HG03196 (cell line): Measurements from ENCODE around the gene PPP1R7.

Source experiments
- ATAC-seq: cut with Tn5 transposase; IDR thresholded peaks from one replicate; pipeline ENCODE4 v1.9.1; 2021; ENCODE audit not compliant: unreplicated experiment

PPP1R7 gene

DNA sequence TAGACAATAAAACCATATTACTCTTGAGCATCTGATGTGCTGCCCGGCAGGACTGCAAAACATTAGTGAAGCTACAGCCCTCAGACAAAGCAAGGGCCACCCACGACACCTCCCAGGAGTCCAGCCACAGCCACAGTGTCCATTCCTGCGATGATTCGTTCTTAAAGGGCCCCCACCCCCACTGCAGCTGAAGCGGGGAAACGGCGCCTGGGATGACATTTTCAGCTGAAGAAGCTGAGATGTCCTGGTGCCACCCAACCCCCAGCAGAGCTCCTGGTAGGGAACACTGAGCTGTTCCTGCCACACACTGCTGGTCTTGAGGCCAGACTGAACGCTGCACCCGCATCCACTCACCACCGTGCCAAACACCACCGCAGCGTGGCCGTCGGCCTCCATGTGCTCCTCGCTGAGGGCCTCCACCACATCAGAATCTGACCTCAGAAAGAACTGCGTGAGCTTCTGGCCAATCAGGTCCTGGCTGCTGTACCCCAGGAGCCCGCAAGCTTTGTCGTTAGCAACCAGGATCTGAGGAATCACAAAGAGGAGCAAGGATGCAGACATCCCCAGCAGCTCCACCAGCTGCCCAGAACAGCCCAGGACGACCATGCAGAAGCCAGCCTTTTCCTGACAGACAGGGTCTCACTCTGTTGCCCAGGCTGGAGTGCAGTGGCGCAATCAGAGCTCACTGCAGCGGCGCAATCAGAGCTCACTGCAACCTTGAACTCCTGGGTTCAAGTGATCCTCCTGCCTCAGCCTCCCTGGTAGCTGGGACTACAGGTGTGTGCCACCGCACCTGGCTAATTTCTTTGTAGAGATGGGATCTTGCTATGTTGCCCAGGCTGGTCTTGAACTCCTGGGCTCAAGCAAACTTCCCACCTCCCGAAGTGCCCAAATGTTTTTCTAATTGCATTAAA, 10.5 kb upstream of the PPP1R7 start:
- ATAC-seq: no peak

DNA sequence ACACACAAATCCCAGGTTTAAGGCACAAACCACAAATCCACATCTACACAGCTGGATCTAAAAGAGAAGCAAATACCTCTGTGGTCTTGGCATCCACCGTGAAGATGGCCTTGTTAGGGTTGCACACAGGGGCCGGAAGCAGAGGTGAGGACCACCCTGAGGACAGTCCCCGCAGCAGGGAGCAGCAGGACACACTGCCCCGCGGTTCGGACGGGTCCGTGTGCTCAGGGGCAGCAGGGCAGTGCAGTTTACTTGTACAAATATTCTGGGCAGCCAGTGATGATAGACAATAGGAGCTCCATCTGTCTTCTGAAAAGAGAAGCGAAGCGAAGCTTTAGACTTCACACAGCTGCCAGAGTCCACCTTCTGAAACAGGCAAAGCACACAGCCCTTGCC, 9.8 kb upstream of the PPP1R7 start:
- no peak for ATAC-seq

DNA sequence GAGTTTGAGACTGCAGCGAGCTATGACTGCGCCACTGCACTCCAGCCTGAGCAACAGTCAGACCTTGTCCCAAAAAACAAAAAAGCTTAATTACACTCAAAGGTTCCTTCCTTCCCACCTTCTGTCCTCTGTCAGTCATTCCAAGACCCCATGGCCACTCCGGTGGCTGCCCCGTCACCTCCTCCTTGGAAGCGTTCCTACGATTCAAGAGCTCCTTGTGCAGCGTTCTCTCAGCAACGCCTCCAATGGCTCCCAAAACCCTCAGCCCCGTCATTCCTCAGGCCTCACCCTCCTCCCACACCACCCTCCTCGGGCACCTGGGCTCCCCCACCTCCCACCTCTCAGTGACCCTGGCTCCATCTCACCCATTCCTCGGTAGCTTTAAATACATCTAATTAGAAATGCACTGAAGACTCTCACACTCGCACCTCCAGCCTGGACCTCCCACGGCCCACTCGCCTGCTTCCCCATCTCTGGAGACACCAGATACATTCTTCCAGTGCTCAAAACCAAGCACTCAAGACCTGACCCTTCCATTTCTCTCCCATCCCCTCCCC, 9.0 kb upstream of the PPP1R7 start:
- ATAC-seq: no peak

DNA sequence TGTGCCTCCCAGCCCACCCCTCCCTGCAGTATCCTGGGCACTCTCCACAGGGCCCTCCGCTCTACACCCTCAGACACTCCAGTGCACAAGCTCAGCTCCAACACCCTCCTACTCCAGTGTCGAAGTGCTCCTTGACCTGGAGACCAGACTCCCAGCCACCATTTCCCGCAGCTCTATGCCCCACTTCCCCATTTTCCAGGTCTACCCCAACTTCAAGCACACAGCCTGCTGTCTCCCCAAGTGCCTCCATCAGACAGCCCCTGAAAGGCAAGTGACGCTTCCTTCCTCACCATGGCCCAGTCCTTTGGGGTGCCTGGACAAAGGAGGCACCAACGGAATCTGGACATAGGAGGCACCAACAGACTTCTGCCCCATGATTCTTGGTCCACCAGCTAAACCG, 8.2 kb upstream of the PPP1R7 start:
- ATAC-seq: no peak

DNA sequence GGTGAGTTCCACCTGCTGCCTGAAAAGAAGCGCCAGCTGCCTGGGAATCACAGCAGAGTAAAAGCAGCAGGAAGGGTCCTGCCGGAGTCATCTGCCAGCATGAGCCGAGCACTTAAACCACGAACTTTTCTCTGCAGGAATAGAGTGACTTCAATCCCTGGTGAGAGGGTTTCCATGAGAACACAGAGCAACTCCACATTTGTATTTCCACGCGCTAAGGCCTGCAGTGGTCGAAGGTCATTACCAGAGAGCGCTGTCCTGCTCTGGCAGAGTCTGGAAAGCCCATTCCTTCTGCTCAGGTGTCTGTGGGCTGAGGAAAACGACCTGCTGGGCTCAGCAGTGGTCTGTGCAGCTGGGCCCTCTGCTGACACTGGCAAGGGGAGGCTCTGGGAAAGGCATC, 7.7 kb upstream of the PPP1R7 start:
- no peak for ATAC-seq

DNA sequence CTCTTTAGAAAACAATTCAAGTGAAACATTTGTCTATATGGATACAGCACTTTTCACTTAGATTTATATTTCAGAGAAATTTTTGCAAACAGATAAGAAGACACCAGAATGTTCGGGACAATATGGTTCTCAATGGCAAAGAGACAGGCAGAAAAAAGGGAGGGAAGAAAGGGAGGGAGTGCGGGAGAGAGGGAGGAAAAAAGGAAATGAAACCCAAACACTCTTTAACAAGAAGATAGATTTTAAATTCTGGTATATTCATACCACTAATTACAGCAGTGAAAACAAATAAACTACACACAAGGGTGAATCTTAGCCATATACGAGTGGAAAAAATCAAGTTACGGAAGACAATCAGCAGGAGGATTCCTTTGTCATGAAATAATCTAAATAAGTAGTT, 4.0 kb upstream of the PPP1R7 start:
- no peak for ATAC-seq

DNA sequence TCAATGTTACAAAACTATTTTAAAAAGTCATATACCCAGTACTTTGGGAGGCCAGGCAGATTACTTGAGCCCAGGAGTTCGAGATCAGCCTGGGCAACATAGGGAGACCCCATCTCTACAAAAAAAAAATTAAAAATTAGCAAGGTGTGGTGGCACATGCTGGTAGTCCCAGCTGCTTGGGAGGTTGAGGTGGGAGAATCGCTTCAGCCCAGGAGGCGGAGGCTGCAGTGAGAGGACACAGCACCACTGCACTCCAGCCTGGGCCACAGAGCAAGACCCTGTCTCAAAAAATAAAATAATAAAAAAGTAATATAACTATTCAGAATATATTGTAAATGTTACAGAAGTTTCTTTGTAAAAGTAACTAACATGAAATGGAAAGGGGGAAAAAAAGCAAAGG, 2.9 kb upstream of the PPP1R7 start:
- no peak for ATAC-seq

DNA sequence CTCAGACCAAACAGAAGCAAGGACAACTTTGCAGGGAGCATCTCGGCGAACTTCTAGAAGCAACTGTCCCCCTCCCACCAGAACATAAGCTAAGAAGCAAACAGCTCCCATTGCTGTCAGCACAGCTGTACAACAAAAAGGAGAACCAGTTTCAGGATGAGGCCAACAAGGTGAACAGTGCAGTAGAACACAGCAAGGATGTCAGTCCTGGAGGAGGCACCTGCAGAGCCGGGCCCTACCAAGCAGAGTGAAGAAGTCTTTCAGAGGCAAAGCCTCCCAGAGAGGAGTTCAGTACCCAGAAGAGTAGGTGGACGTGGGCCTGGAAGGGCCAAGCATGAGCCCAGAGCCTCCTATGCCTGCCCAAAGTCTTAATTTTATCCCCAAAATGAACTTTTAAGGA, 2.0 kb upstream of the PPP1R7 start:
- no peak for ATAC-seq

DNA sequence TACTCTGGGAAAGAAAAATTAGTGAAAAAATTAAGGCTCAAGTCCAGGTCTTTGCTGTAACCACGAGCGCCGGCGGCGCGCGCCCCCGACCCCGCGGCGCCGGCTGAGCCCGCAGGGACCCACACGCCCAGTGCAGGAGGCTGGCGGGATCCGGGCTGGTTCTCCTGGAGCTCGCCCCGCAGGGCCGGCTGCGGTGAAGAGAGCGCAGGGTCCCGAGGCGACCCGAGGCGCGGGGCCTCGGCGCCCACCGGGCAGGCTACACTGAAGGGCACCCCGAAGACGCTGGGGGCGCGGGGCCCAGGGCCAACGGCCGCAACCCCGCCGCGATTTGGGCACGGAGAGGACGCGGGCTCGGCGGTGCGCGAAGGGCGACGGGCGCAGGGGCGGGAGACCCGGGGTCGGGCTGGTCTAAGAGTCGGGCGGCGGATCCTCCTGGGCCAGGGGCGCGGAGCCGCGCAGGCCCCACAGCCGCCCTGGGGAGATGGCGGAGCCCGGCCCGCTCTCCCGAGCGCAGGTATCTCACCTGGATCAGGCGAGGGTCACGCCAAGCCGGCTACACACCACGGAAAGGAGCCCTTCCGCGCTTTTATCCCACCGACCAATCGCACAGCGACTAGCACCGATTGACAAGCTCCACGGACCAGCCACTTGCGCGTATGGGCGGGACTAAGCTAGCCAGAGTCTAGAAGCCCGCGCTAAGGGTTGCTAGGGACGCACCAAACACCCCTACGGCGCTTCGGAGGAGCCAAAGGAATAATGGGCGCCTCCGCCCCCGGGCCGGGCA, 1.2 kb upstream of the PPP1R7 start, which contains the start of gene PASK:
PASK (minus strand) TSS at position 582 of the 784 bp plus-strand sequence. CDS start 6,440 bp downstream, outside the sequence.
- peak; percentile 72 for ATAC-seq

DNA sequence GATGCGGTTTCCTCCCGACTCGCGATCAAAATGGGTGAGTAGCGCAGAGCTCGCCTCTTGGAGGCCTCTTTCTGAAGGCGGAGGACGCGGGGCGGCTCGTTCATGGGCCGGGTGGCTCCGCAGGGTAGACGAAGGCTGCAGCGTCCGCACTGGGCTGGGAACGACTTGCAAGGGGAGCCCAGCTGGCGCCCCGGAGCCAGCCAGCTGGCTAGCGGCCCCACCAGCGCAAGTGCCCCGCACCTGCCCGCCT, 667 bp upstream of the PPP1R7 start:
- ATAC-seq: peak; percentile 19

DNA sequence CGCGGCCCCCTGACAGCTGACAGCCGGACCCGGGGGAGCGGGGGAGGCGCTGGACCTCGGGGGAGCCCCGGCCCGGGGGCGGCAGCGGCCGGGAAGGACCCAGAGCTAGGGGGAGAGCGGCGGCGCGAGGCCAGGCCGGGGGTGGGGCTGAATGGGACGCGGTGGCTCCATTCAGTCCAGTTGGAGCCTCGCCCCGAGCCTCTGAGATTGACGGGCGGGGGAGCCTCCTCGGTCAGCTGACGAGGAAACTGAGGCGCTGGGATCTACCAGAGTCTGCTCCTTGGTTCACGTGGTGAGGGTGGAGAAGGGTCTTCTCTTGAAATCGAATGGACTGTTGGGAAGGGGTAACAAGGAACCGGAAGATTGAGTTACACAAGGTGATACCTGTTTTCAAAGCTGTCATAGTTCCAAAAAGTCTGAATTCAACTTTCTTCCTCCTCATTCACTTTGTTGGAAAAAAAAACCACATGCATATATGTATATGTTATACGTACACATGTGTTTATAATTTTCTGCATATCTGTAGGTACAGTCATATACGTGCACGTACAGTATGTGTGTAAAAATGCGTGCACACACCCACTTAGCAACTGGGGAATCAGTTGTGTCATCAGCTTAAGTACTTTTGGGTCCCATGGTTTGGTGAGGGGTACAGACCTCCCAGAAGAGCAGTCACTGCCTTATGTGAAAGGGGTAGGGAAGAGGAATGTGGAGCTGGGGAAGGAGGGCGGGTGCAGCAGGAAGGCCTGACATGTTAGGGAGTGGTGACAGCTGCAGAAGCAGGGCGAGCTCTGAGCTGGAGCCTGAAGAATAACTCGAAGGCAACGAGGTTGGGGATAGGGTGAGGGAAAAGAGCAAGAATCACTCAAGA, 628 bp downstream of the PPP1R7 start:
- no peak for ATAC-seq

DNA sequence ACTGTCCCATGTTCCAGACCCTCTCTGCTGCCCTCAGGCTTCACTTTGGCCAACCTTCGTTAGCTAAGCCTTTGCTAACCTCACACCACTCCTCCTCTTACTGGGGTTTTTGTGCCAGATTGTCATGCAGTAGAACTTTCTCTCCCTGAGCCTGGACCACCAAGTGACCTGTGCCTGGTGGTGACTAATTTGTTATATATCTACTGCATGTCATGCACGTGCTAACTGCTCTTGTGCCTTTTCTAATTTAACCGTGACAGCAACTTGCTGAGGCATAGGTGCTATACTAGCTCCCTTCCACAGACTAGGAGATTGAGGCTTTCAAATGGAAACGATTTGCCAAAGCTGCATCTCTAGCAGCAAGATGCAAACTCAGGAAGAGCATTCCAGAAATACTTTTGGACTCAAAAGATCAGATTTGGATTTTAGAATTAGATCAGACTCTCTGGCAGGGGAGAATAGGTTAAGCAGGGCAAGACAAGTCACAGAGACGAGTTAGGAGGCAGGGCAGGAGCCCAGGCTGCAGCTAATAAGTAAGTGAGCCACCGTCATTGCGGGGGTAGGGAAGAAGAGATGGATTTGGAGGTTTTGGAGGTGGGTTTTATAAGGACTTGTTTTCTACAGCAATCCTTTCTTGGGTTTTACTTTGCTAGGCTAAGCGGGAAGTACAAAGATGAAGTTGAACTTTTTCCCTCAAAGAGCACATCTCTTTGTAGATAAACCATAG, 1.8 kb downstream of the PPP1R7 start:
- ATAC-seq: no peak

DNA sequence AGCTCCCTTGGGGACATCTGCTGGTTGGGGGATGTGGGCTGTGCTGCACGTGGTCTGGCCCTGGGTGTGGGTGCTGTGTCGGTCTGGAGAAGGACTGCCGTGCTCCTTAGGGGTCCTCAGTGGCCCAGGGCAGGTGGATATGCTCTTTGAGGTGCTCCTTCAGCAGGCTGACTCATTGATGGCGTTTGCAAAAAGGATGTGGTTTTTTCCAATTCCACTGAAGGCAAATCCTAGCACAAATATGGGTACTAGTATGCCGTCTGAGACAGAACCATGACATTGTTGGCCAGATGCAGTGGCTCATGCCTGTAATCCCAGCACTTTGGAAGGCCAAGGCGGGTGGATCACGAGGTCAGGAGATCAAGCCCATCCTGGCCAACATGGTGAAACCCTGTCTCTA, 3.3 kb downstream of the PPP1R7 start:
- ATAC-seq: no peak

DNA sequence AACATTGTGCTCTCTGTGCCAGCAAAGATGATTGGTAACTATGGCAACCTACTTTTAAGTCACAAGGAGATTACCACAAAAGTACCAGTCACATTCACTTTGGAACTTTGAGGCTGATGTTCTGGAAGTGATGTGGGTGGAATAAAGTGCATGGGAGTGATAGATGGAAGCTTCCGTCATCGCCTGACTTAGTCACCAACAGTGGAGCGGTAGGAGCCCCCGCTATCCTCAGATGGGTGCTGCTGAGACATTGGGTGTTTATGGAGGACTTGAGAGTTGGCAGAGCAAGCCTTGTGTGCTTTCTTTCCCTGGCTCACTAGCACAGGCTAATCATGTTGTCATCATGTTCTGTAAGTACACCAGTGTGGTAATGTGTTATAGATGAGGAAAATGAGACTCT, 4.6 kb downstream of the PPP1R7 start:
- no peak for ATAC-seq

DNA sequence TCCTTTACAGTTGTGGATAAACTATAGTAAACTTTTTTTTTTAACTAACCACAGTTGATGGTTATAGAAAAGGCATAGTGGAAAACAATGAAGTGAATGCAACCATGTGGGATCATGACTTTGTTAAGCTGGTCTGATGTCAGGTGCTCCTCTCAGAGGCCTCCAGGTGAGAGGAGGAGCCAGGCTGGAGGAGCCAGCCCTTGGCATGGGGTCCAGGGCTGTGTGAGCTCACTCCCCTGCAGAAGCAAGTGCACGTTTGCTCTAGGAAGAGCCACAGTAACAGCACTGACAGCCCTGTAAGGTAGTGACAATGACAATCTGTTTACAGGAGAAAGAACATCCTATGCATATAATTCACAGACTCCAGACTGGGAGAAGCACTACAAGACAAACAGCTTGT, 5.7 kb downstream of the PPP1R7 start:
- ATAC-seq: no peak

DNA sequence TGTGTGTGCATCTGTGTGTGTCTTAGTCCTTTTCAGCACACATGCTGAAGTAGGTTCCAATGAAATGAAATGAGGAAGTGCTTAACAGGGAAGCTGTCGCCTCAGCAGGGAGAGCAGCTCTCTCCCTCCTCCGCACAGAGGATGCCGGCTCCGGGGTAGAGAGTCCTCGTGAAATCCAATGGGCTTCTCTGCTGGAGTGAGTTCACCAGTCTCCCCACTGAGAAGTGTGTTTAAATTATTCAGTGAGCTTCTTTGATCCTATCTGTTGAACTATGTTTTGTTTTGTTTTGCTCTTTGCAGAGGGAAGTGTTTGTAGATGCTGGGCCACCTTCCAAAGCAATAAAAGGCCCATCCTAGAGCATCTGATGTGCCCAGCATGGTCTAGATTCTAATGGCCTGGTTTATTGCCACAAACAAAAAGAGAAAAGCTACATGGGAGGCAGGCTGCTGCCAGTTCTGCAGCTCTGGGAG, 6.7 kb downstream of the PPP1R7 start:
- ATAC-seq: no peak

DNA sequence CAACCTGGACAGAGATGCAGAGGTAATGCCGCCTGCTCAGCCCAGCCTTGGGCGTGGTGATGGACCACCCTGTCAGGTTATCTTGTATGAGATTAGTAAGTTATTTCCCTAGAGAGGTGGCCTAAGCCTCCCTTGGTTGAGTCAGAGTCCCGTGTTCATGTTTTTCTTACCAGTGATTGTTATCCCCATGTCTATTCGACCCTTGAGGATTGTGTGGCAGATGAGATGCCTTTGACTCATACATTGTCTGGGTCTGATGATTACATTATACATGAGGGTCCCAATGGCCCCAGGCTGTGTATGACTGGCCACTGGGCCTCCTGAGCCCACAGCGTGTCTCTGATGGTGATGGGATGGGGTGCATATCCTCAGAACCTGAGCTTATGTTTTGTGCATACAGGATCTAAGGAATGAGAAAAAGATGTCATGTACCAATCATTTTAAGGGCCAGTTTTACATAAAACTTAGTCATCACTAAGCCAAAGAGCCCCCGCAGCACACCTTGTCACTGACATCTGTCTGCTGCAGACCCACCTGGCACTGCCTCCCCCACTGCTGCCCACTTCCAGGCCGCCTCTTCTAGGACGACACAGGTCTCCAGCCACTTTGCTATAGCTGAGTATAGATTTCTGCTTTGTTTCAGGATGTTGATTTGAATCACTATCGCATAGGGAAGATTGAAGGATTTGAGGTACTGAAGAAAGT, 7.7 kb downstream of the PPP1R7 start:
- ATAC-seq: no peak

DNA sequence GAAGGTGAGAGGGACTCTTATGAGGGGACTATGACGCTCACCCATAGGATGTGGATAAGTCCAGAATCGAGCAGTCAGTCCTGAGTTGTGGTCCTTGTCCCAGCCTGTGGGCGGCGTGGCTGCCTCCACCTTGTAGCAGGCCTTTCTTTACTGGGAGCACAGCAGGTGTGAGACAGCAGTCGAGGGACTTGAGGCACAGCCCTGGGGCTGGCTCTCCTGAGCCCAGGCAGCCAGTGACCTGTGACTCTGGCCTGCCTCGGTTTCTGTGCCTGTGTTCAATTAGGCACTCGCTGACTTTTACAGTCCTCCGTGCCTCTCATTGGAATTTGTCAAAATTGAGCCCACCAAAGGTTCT, 8.3 kb downstream of the PPP1R7 start:
- no peak for ATAC-seq

DNA sequence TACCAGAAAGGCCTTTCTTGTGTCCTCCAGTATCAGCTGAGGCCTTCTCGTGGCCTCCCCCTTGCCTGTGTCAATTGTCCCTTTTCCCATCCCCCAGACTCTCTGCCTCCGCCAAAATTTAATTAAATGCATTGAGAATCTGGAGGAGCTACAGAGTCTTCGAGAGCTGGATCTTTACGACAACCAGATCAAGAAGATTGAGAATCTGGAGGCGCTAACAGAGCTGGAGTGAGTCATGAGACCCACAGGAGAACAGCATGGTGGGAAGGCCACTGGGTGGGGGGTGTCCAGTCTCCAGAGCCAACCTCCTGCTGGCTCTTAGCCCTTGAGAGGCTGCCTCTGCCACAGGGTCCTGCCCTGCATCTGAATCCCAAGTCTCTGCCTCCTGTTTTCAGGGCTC, 8.8 kb downstream of the PPP1R7 start:
- ATAC-seq: no peak

DNA sequence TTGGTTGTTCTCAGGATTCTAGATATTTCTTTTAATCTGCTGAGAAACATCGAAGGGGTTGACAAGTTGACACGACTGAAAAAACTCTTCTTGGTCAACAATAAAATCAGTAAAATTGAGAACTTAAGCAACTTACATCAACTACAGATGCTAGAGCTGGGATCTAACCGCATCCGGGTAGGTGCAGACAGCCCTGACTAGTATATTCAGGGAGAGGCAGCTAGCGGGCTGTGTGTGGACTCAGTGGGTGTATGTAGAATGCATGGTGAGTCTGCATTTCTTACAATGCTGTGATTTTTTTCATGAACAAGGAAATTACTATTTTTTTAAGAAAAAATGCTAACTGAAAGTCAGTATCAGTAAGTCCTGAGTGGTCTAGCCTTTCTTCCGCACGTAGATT, 10.1 kb downstream of the PPP1R7 start:
- ATAC-seq: no peak
